MCF 10A (cell line): ENCODE measurements around the gene APBA3. TPM values are rescaled to one million over a fixed set of nuclear protein-coding genes. Genes with fewer than 3 reads are reported as not detected.

Source experiments
- BruUV-seq: library from RNA; stranded (reverse); fragments of 400-500 nt; replicated peaks from 2 replicates; lab custom pipeline; 2021; lab: Mats Ljungman, UMichigan
- CTCF ChIA-PET: fragments of 300-600 bp; sonication (Branson Sonifier 250); formaldehyde crosslinking; extraction: SDS; loops from one replicate; lab custom pipeline; 2021; ENCODE audit warnings: antibody characterized with exemption, inconsistent platforms; lab: Yijun Ruan, JAX
- POLR2A ChIA-PET: fragments of 300-600, 350-650 bp; sonication (Branson Sonifier 250); formaldehyde crosslinking; extraction: SDS; loops from one replicate; lab custom pipeline; 2020; ENCODE audit warnings: antibody characterized with exemption, inconsistent platforms; lab: Yijun Ruan, JAX
- DNase-seq: peaks from one replicate; pipeline ENCODE4 v3.0.0-alpha.2; 2018; ENCODE audit not compliant: unreplicated experiment
- H3K27ac Mint-ChIP-seq: one replicate; pipeline ENCODE4 v1.8.0; 2022; ENCODE audit warnings: mild to moderate bottlenecking, low read depth, mixed read lengths; ENCODE audit not compliant: unreplicated experiment
- H3K27me3 Mint-ChIP-seq: one replicate; pipeline ENCODE4 v1.8.0; 2022; ENCODE audit warnings: mixed read lengths; ENCODE audit not compliant: insufficient read depth, unreplicated experiment
- H3K36me3 Mint-ChIP-seq: one replicate; pipeline ENCODE4 v1.8.0; 2022; ENCODE audit warnings: mild to moderate bottlenecking, moderate library complexity, mixed read lengths; ENCODE audit not compliant: insufficient read depth, unreplicated experiment
- H3K4me1 Mint-ChIP-seq: one replicate; pipeline ENCODE4 v1.8.0; 2022; ENCODE audit warnings: mixed read lengths; ENCODE audit not compliant: insufficient read depth, unreplicated experiment
- H3K4me3 Mint-ChIP-seq: one replicate; pipeline ENCODE4 v1.8.0; 2022; ENCODE audit warnings: mild to moderate bottlenecking, moderate library complexity, mixed read lengths; ENCODE audit not compliant: unreplicated experiment
- H3K9me3 Mint-ChIP-seq: one replicate; pipeline ENCODE4 v1.8.0; 2022; ENCODE audit warnings: mixed read lengths; ENCODE audit not compliant: unreplicated experiment
- intact Hi-C: fragments of 100-400 bp; cut with micrococcal nuclease; formaldehyde crosslinking; loops from 2 replicates; pipeline ENCODE4 v1.14.1; 2022
- total RNA-seq: library from RNA; stranded (reverse); gene quantifications from 2 replicates; pipeline ENCODE4 v1.2.3, GENCODE V29; 2022
- TF ChIP-seq, protein P1 (sequence below): fragments of 200-600 bp; IDR thresholded peaks from one replicate; pipeline ENCODE4 v1.8.0; 2022; ENCODE audit warnings: antibody characterized with exemption, mild to moderate bottlenecking; ENCODE audit not compliant: unreplicated experiment

The APBA3 gene
- total RNA-seq, 1 experiment from 2014 or later = 22.9 TPM

DNA sequence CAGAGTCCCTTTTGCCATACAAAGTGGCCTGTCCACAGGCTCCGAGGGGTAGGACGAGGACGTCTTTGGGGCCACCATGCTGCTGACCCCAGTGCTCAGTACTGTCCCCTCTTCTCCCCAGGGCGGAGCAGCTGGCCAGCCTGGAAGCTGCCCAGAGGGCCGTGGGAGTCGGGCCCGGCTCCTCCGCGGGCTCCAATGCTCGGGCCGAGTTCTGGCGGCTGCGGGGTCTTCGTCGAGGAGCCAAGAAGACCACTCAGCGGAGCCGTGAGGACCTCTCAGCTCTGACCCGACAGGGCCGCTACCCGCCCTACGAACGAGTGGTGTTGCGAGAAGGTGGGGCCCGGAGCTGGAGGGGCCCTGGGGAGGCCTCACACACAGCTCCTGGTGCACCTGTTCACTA is 21.1 kb downstream of the APBA3 start:
- TF ChIP-seq, protein P1, sequence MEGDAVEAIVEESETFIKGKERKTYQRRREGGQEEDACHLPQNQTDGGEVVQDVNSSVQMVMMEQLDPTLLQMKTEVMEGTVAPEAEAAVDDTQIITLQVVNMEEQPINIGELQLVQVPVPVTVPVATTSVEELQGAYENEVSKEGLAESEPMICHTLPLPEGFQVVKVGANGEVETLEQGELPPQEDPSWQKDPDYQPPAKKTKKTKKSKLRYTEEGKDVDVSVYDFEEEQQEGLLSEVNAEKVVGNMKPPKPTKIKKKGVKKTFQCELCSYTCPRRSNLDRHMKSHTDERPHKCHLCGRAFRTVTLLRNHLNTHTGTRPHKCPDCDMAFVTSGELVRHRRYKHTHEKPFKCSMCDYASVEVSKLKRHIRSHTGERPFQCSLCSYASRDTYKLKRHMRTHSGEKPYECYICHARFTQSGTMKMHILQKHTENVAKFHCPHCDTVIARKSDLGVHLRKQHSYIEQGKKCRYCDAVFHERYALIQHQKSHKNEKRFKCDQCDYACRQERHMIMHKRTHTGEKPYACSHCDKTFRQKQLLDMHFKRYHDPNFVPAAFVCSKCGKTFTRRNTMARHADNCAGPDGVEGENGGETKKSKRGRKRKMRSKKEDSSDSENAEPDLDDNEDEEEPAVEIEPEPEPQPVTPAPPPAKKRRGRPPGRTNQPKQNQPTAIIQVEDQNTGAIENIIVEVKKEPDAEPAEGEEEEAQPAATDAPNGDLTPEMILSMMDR = no peak
- Mint-ChIP-seq H3K27me3 (peaks cover 11% of the 10 kb centered on the region), H3K4me3 (no peak overlapping the region), H3K4me1 (no peaks in the 10 kb centered on the region), H3K27ac (no peak overlapping the region), H3K9me3 (no peaks in the 10 kb centered on the region), H3K36me3 (no peaks in the 10 kb centered on the region)
- ChIA-PET CTCF (interaction anchor here (0.6 kb wide), 1 partner anchor 14 kb away, joined by 3 read pairs; no protein-coding TSS in a partner anchor), POLR2A (no interaction called here)
- BruUV-seq = no TSS peak
- DNase-seq = no peak
- intact Hi-C loops = no loop called here

DNA sequence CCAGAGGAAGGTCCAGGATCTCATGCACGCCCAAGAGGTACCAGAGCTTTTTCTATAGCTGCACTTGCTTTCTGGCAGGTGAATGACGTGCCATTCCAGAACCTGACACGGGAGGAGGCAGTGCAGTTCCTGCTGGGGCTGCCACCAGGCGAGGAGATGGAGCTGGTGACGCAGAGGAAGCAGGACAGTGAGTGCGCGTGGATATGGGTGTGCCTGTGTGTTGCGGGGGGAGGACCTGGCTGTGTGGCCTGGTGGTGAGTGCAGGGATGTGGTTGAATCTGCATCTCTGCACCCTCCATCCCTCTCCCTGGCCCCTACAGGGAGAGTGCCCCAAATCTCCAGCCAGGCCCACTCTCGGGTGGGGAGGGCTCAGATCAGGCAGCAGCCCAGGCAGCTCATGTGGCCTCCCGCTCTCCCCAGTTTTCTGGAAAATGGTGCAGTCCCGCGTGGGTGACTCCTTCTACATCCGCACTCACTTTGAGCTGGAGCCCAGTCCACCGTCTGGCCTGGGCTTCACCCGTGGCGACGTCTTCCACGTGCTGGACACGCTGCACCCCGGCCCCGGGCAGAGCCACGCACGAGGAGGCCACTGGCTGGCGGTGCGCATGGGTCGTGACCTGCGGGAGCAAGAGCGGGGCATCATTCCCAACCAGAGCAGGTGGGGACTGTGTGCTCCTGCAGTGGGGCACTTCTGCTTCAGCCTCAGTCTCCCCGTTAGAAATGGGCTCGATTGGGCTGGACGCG is 22.8 kb downstream of the APBA3 start:
- Mint-ChIP-seq H3K9me3 (no peaks in the 10 kb centered on the region), H3K27ac (no peak overlapping the region), H3K27me3 (peaks cover 11% of the 10 kb centered on the region), H3K36me3 (no peaks in the 10 kb centered on the region), H3K4me3 (no peak overlapping the region), H3K4me1 (no peaks in the 10 kb centered on the region)
- TF ChIP-seq, protein P1 = no peak
- CTCF ChIA-PET = interaction anchor here (0.6 to 1.5 kb wide), 3 partner anchors 48 to 127 kb away, joined by 3 to 6 read pairs (median 4); no protein-coding TSS in a partner anchor
- POLR2A ChIA-PET = interaction anchor here (0.8 kb wide), 1 partner anchor 24 kb away, joined by 3 read pairs; the partner anchor contains the start of gene MRPL54
- BruUV-seq = no TSS peak
- intact Hi-C loops = no loop called here
- DNase-seq = no peak

DNA sequence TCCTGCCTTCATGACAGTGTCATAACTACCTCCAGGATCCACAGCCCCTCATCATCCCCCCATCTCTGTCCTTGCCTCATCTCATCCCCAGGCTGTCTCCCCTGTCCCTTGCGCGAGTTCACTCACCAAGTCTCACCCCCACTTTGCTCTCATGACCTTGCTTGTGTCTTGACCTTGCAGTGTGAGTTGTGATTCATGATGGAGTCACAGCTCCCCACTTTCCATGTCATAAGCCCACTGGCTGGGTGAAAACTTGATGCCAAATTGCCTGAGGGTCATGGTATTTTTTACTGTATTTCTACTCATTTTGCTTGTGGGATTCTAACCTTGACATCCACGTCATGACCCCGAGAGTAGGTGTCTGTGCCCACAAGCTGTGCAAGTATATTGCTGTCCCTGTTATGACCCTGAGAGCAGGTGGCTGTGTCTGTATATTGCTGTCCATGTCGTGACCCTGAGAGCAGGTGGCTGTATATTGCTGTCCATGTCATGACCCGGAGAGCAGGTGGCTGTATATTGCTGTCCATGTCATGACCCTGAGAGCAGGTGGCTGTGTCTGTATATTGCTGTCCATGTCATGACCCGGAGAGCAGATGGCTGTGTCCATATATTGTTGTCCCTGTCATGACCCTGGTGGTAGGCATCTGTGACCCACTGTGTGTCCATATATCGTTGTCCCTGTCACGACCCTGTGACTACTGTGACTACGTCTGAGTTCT is 23.8 kb downstream of the APBA3 start:
- TF ChIP-seq, protein P1 = no peak
- ChIA-PET POLR2A (interaction anchor here (0.7 kb wide), 1 partner anchor 248 kb away, joined by 3 read pairs; the partner anchor contains the start of gene EEF2), CTCF (interaction anchor here (0.6 to 0.7 kb wide), 3 partner anchors 17 to 126 kb away, joined by 3 to 4 read pairs (median 3); no protein-coding TSS in a partner anchor)
- H3K4me3 Mint-ChIP-seq = no peak overlapping the region
- intact Hi-C loops = no loop called here
- no peak overlapping the region for H3K27ac Mint-ChIP-seq
- no peaks in the 10 kb centered on the region for H3K4me1 Mint-ChIP-seq
- no TSS peak for BruUV-seq
- H3K36me3 Mint-ChIP-seq = no peaks in the 10 kb centered on the region
- no peaks in the 10 kb centered on the region for H3K9me3 Mint-ChIP-seq
- no peak for DNase-seq
- peaks cover 11% of the 10 kb centered on the region for H3K27me3 Mint-ChIP-seq

DNA sequence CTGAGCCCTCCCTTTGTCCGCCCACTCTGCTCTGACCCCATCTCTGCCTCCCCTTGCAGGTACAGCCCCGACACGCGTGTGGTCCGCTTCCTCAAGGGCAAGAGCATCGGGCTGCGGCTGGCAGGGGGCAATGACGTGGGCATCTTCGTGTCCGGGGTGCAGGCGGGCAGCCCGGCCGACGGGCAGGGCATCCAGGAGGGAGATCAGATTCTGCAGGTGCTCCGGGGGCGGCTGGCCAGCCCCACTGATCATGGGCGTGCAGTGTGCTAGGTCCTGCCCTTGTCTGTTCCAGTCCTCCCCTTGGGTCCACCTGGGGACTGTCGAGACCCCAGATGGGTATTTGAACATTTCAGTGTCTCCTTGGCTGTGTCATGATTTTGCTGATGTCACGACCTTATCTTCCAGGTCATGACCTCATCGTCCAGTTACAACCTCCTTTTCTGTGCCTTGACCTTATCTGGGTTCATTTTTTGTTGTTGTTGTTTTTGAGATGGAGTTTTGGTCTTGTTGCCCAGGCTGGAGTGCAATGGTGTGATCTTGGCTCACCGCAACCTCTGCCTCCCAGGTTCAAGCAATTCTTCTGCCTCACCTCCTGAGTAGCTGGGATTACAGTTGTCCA is 25.3 kb downstream of the APBA3 start:
- intact Hi-C loops = no loop called here
- H3K27me3 Mint-ChIP-seq = peaks cover 11% of the 10 kb centered on the region
- H3K4me1 Mint-ChIP-seq = no peaks in the 10 kb centered on the region

More for the DNA sequence above, 25.3 kb downstream of the APBA3 start:
- Mint-ChIP-seq H3K4me3 (no peak overlapping the region), H3K9me3 (no peaks in the 10 kb centered on the region), H3K27ac (no peak overlapping the region), H3K36me3 (no peaks in the 10 kb centered on the region)
- DNase-seq = no peak
- ChIA-PET POLR2A (no interaction called here), CTCF (no interaction called here)
- TF ChIP-seq, protein P1 = no peak
- BruUV-seq = no TSS peak
